Measurements from ENCODE around the gene LGR5. TPM values are rescaled to one million over a fixed set of nuclear protein-coding genes. Genes with fewer than 3 reads are reported as not detected.

The LGR5 gene
- total and polyA plus RNA-seq, 2 of the 4 experiments (the other 2 are of a cell fraction) = not detected

DNA sequence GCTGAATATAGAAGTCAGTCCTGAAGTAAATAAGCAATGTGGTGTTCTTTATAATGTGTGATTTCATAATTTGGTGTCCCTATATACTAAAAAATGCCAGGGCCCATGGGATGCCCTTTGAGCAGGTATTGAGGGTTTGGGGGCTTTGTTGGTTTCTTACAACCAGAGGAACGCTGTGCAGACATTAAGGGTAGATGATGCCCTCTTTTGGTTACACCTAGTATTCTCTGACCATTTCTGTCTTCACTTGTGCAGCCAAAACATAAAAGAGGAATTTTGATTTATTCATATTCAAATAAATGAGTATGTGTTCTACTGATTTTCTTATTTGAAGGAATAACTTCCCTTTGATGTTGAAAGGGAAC, 3.0 kb downstream of the LGR5 start:
- Histone ChIP-seq H2AK9ac (replicated peaks; ENCODE audit: low read depth, low read length, poor library complexity) (no peak overlapping the region), H2BK120ac (ENCODE audit: low read depth, low read length) (no peak overlapping the region), H3K4ac (ENCODE audit: low read depth, low read length) (no peak overlapping the region), H3K4me2 (ENCODE audit: low read depth, low read length) (no peak overlapping the region), H3K4me1 (ENCODE audit: control insufficient read depth, insufficient read depth, low read length) (no peaks in the 10 kb centered on the region), H4K20me1 (ENCODE audit: insufficient read depth, low read length) (no peaks in the 10 kb centered on the region), H3K18ac (ENCODE audit: low read depth, low read length) (no peak overlapping the region), H2AK5ac (ENCODE audit: low read depth, low read length) (no peak overlapping the region), H3K9ac (ENCODE audit: low read depth, low read length) (no peak overlapping the region), H2BK15ac (ENCODE audit: low read depth, low read length) (no peak overlapping the region), H3K9me1 (ENCODE audit: insufficient read depth, low read length) (no peaks in the 10 kb centered on the region), H3K4me3 (ENCODE audit: insufficient read depth, low read depth, low read length) (no peak overlapping the region), H3K27ac (ENCODE audit: insufficient read depth, low read length) (no peak overlapping the region), H2AFZ (replicated peaks; ENCODE audit: low read length, poor library complexity) (no peak overlapping the region), H2BK5ac (ENCODE audit: low read depth, low read length, poor library complexity, severe bottlenecking) (no peak overlapping the region), H3K27me3 (ENCODE audit: control insufficient read depth, insufficient read depth, low read length) (peaks cover 40% of the 10 kb centered on the region), H4K5ac (ENCODE audit: low read depth, low read length) (no peak overlapping the region), H3K14ac (replicated peaks; ENCODE audit: low read depth, low read length) (no peak overlapping the region), H4K8ac (ENCODE audit: low read depth in 2 of 2, low read length in 2 of 2) (no peak overlapping the region), H3K36me3 (ENCODE audit: control insufficient read depth, insufficient read depth, low read length) (no peaks in the 10 kb centered on the region), H4K91ac (ENCODE audit: insufficient read depth, low read depth, low read length) (no peak overlapping the region), H3K9me3 (ENCODE audit: control insufficient read depth, insufficient read depth, low read length) (no peaks in the 10 kb centered on the region), H3K56ac (ENCODE audit: extremely low read depth, insufficient read depth, low read length) (no peak overlapping the region), H3K23ac (ENCODE audit: low read depth, low read length) (no peak overlapping the region), H3K79me1 (ENCODE audit: low read depth in 1 of 2, low read length in 2 of 2) (no peaks in the 10 kb centered on the region), H2BK20ac (ENCODE audit: low read depth, low read length) (no peak overlapping the region)
- ATAC-seq (ENCODE audit: low read depth) (no peak), DNase-seq (no peak)
- no TSS peak for BruUV-seq (replicated peaks)
- TF ChIP-seq CHD1 (IDR thresholded peaks at IDR 0.05; ENCODE audit: low read depth, low read length) = no peak
- TF ChIP-seq, protein P1, sequence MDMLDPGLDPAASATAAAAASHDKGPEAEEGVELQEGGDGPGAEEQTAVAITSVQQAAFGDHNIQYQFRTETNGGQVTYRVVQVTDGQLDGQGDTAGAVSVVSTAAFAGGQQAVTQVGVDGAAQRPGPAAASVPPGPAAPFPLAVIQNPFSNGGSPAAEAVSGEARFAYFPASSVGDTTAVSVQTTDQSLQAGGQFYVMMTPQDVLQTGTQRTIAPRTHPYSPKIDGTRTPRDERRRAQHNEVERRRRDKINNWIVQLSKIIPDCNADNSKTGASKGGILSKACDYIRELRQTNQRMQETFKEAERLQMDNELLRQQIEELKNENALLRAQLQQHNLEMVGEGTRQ (IDR thresholded peaks at IDR 0.05; ENCODE audit: low read depth, low read length) = no peak
- TF ChIP-seq BHLHE40 (IDR thresholded peaks at IDR 0.05; ENCODE audit: low read depth, low read length) = no peak
- no peak for TF ChIP-seq MAZ (IDR thresholded peaks at IDR 0.05; ENCODE audit: borderline replicate concordance, low read depth, low read length)
- no peak for TF ChIP-seq RFX5 (IDR thresholded peaks at IDR 0.05; ENCODE audit: low read depth, low read length)
- TF ChIP-seq, protein P2, sequence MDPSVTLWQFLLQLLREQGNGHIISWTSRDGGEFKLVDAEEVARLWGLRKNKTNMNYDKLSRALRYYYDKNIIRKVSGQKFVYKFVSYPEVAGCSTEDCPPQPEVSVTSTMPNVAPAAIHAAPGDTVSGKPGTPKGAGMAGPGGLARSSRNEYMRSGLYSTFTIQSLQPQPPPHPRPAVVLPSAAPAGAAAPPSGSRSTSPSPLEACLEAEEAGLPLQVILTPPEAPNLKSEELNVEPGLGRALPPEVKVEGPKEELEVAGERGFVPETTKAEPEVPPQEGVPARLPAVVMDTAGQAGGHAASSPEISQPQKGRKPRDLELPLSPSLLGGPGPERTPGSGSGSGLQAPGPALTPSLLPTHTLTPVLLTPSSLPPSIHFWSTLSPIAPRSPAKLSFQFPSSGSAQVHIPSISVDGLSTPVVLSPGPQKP (IDR thresholded peaks at IDR 0.05; ENCODE audit: borderline replicate concordance, low read depth, low read length) = no peak
- no peak for TF ChIP-seq RAD21 (IDR thresholded peaks at IDR 0.05; ENCODE audit: low read length)
- TF ChIP-seq FOS (IDR thresholded peaks at IDR 0.05; ENCODE audit: low read depth, low read length) = no peak
- no peak for TF ChIP-seq SMC3 (IDR thresholded peaks at IDR 0.05; ENCODE audit: low read depth, low read length)
- no peak for TF ChIP-seq MXI1 (IDR thresholded peaks at IDR 0.05; ENCODE audit: borderline replicate concordance, low read depth, low read length)
- TF ChIP-seq, protein P3, sequence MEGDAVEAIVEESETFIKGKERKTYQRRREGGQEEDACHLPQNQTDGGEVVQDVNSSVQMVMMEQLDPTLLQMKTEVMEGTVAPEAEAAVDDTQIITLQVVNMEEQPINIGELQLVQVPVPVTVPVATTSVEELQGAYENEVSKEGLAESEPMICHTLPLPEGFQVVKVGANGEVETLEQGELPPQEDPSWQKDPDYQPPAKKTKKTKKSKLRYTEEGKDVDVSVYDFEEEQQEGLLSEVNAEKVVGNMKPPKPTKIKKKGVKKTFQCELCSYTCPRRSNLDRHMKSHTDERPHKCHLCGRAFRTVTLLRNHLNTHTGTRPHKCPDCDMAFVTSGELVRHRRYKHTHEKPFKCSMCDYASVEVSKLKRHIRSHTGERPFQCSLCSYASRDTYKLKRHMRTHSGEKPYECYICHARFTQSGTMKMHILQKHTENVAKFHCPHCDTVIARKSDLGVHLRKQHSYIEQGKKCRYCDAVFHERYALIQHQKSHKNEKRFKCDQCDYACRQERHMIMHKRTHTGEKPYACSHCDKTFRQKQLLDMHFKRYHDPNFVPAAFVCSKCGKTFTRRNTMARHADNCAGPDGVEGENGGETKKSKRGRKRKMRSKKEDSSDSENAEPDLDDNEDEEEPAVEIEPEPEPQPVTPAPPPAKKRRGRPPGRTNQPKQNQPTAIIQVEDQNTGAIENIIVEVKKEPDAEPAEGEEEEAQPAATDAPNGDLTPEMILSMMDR (conservative IDR thresholded peaks at IDR 0.05; ENCODE audit: low read depth, low read length) = no peak
- no peak for TF ChIP-seq POLR2A (IDR thresholded peaks at IDR 0.05; ENCODE audit: low read depth, low read length)
- no peak for TF ChIP-seq CEBPB (IDR thresholded peaks at IDR 0.05; ENCODE audit: low read depth, low read length)
- ChIA-PET CTCF (no interaction called here), POLR2A (ENCODE audit: unreplicated experiment) (no interaction called here)
- intact Hi-C loops (cut with micrococcal nuclease) (no loop called here), in situ Hi-C loops (cut with MboI; ENCODE audit: low sequenced_read_pairs) (no loop called here), dilution Hi-C loops (cut with HindIII; ENCODE audit: low sequenced_read_pairs, unreplicated experiment) (no loop called here)
- no CpG with 5 or more reads among the region's 1 CpG for WGBS, 2 experiments (ENCODE audit: extremely low coverage in 2 of 2, insufficient read length in 1 of 2)

All from IMR-90 (cell line).